NCI-H128 (cell line): ENCODE measurements around the gene CRYAB.
"Not testable (repeated sequence)": the region's sequence is repeated elsewhere in the genome, so short reads cannot be mapped to it uniquely, and the experiment has no call there.

Source experiments
- DNase-seq: peaks from one replicate; lab custom pipeline; 2025; ENCODE audit not compliant: unreplicated experiment; lab: John Stamatoyannopoulos, UW

The CRYAB gene

DNA sequence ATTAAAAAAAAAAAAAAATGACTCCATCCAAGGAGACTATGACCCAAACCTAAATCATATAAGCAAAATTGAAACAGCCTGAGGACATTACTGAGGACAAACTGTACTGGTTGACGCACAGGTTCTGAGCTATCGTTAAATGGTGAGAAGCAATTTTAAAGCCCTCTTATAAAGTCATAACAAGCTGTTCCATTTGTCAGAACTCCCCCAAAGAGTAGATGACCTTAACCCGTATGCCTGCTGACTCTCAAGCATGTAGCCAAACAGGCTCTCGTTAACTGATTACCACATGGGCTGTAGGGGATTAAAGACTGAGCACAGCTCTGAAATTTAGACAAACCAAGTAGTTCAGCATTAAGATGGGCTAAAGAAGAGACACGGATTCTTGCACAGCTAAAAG lies 2.2 kb downstream of the CRYAB start:
- DNase-seq: no peak

DNA sequence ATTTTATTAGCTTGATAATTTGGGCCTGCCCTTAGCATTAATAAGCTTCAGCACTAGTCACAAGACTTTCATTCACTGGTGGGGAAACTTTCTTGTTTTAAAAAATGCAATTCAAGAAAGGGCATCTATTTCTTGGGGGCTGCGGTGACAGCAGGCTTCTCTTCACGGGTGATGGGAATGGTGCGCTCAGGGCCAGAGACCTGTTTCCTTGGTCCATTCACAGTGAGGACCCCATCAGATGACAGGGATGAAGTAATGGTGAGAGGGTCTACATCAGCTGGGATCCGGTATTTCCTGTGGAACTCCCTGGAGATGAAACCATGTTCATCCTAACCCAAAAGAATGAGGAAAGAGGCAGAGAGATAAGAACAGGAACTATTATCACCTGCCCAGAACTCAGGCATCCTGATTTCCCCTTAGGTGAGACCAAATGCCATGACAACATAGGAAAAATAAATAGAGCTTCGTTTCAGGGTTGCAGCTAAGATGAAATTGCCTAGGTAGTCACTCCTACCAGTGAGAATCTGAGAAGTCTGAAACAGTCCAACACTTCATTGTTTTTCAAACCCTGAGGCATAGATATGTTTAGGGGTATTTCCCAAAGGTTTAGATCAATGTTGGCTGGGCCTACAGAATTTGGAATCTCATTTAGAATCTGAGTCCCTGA lies 2.8 kb downstream of the CRYAB start:
- no peak for DNase-seq

- DNase-seq: no peak
Measured at GRCh38 chr11:111906680-111907079, 4.9 kb downstream of the CRYAB start.

- no peak for DNase-seq
Measured at GRCh38 chr11:111905411-111905810, 6.2 kb downstream of the CRYAB start.

DNA sequence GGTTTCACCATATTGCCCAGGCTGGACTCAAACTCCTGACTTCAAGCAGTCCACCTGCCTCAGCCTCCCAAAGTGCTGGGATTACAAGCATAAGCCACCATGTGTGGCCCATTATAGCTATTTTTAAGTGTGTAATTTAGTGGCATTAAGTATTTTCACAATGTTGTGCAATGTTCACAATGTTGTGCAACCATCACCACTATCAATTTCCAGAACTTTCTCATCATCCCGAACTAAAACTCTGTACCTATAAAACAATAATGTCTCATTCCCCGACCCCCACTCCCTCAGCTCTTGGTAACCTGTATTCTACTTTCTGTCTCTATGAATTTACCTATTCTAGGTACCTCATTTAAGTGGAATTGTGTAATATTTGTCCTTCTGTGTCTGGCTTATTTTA lies 24.7 kb downstream of the CRYAB start:
- DNase-seq: no peak

- DNase-seq: no peak
Measured at GRCh38 chr11:111886032-111886431, 25.5 kb downstream of the CRYAB start.

GRCh38 chr11:111885053-111885452 lies 26.5 kb downstream of the CRYAB start:
- not testable (repeated sequence) for DNase-seq

DNA sequence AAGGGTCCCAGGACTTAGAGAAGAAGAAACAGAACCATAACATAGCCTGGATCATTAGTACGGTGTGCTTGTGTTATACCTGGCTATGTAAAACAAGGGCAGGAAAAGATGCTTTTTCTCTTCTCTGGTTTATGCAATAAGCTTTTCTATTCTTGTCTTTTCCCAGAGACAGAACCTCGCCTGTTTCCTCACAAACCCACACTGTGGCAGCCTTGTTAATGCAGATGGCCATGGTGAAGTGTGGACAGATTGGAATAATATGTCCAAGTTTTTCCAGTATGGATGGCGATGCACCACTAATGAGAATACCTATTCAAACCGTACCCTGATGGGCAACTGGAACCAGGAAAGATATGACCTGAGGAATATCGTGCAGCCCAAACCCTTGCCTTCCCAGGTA lies 29.4 kb downstream of the CRYAB start:
- DNase-seq: no peak

- DNase-seq: no peak
Measured at GRCh38 chr11:111879637-111879960, 32.0 kb downstream of the CRYAB start.

GRCh38 chr11:111878849-111879636 lies 32.5 kb downstream of the CRYAB start, which contains the start of the genes CFAP68 and FDXACB1:
CFAP68 (plus strand) TSS chr11:111879541; CDS start chr11:111879561, 20 bp downstream.
FDXACB1 (minus strand) TSS chr11:111879165; CDS start chr11:111879132, 33 bp downstream.
- peak; percentile 97 for DNase-seq

DNA sequence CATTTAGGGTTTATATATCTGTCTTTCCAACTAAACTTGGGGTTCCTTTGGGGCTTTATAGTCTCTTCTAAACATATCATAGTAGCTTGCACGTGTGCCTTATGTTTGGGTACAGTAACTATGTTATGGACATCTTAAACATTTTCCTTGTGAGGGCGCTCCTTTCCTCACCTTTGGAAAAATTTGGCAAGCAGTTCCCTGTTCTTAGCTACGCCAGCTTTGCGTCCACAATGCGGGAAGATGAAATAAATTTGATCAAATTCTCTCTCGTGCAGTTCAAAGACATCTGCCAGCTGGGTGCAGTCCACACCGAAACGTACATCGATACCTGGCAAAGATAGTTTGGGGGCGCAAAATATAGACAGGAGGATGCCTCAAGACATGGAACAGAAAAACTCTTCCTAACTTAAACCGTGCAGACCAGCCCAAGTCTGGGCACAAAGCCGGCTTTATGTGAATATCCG lies 33.2 kb downstream of the CRYAB start:
- peak; percentile 31 for DNase-seq

- no peak for DNase-seq
Measured at GRCh38 chr11:111871693-111872161, 39.8 kb downstream of the CRYAB start.

GRCh38 chr11:111870886-111871692 lies 40.5 kb downstream of the CRYAB start, which contains the start of gene ALG9:
ALG9 (minus strand) TSS chr11:111871581; CDS start chr11:111871482, 99 bp downstream.
- DNase-seq: peak; percentile 33

DNA sequence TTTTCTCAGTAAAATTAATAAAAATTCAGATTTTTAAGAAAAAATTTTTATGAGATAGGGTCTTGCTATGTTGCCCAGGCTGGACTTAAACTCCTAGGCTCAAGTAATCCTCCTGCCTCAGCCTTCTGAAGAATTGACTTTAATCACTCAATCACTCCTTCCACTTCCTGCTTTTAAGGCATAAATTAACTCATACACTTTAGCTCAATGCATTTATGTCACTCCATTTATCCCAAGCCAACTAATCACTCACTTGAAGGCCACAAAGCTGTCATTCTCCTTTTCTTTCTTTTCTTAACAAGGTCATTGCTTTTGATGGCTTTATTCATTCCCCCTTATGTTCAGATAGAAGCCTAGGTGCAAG lies 41.1 kb downstream of the CRYAB start:
- DNase-seq: no peak

DNA sequence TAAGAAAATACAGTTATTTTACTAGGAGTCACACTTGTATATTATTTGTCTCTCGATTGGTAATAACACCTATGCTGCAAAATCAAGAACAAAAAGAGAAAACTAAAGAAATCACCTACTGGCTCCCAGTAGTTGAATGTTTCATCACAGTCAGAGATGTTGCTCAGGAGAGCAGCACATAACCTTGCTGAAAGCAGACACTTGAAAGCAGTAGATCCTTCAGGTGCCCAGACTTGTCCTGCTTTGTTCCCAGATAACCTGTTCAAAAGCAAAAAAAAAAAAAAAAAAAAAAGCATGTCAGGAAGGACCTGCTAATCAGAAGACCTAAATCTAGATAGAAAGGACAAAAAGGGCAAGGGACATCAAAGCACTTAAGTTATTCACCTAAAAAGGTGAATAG lies 41.5 kb downstream of the CRYAB start:
- no peak for DNase-seq

DNA sequence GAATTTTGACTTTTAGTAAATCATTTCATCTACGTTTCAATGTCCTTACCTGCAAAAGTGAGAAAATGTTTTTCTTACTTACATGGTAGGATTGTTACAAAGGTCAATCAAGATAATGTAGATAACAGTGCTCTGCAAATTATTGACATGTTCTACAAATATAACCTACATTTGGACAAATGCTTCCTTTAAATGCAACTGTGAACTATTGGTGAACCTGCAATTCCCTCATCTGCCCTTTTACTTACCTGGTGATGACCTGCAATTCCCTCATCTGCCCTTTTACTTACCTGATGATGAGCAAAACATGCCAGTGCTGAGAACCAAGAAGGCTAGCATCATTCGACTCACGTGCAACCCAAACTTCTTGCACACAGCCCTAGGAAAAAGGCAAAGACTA lies 51.3 kb downstream of the CRYAB start:
- no peak for DNase-seq
